HK-2 (cell line): Measurements from ENCODE around the gene HMCN1.

Experiments used
- DNase-seq: peaks from one replicate; pipeline ENCODE4 v3.0.0-alpha.2; 2018; ENCODE audit not compliant: unreplicated experiment

Gene HMCN1

DNA sequence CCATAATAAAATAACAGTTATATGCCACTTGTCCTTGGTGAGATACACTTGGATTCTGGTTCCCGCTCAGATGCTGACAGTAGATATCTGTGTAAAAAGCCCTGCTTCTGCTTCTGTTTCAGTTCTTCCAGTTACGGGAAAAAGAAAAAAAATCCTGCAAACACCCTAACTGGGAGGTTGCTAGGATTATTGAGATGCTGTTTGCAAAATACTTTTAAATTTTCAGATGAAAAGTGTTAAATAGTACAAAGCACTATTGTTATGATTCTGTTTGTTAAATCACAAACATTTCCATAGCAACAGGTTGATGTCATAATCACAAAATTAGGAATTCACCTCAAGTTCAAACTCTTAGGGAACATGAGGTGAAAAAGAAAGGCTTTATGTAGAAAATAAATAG, 232.3 kb downstream of the HMCN1 start:
- DNase-seq, result no peak

DNA sequence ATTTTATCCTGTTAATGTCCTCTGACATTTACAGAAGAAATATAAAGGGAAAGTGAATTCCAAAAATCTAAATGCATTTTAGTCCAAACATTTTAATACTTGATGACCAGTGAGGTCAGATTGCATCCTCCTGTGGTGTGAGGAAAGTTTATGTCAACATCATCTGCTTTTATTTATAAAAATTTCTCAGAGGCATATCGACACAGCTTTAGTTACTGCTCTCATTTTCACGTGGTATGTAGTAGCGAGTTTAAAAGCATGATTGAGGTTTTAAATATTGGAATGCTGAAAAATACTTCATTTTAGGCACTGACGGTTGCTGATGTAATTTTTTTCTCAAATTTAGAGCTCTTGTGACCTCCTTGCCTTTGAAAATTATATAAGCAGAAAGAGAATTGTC, 234.8 kb downstream of the HMCN1 start:
- no peak for DNase-seq

DNA sequence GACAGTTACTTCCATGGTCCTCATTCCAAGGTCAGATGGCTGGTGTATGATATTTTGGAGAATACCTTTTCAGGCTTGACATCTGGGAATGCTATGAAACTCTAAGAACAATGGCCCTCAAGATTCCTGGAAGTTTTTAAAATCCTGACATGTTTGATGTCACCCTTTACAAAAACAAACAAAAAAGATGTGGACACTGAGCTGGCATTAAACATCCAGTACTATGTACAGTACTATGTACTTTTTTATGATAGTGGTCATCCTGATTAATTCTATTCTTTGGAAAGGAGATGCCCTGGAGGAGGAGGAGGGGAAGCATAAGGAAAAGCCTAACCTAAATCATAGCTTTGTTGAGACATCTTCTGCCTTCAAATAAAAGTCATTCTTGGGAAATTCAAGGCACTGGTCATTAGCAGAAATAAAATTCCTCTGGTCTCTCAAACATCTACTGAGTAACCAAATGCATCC, 235.4 kb downstream of the HMCN1 start:
- no peak for DNase-seq

DNA sequence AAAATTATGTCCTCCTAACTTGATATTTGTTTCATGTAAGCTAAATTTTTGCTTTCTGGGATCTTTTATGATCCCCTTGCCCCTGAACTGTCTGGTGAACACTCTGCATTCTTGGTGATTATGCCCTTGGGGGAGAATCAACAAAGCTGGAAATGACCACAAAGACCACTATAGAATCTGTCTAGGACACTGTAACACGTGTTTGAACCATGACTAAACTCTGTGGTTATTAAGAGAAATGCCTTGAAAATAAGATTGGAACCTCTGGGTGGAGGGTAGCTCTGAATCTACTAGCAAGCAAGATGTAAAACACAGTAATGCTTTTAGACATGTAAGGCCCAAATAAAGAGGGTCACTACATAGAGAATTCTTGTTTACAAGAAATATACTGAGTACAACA, 237.5 kb downstream of the HMCN1 start:
- DNase-seq, result no peak

DNA sequence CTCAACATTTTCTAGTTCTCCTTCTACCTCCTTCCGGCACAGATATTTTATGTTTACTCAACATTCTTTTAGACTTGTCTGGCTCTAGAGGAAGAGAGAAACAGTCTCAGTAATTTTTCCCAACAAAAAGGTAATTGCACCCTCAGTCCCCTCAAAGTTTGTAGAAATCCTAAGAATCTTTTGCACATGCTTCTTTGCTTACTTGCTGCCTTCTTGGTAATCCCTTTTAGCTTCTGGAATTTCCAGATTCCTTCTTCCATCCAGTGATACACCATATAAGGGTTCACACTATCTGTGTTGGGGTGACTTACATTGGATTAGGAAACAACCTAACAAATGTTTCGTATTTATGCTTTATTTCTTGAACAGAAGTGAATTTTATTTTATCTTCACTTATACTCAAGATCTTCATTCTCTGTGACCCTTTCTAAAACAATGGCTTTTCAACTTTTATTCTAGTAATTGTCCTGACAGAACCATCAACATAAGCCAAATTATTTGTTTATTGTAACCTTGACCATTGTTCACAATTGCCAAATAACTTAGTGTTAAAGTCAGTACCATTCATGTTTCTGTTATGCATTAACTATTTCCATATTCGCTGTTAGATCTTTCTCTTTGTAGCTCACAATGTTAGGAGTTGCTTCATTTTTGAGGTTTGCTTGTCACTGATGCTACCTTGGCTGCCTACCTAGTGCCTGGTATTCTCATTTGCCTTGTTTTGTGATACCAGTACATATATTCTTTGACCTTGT, 238.1 kb downstream of the HMCN1 start:
- no peak for DNase-seq

DNA sequence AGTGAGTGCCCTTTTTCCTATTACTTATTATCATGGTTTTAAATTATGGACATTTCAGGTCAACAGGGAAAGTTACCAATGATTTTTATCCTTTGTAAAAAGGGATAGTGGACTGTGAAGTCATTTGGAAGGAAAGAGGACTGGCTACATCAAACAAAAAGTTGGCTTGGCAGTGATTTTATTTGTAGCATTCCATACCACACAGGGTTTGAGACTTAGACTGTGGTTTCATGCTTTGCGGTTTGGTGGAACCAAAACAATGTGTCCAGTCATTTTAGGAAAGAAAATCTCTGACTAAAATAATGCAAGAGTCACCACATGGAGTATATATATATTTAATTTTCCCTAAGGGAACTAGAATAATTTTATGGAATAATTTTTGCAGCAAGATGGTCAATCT, 239.5 kb downstream of the HMCN1 start:
- peak; percentile 38 for DNase-seq

DNA sequence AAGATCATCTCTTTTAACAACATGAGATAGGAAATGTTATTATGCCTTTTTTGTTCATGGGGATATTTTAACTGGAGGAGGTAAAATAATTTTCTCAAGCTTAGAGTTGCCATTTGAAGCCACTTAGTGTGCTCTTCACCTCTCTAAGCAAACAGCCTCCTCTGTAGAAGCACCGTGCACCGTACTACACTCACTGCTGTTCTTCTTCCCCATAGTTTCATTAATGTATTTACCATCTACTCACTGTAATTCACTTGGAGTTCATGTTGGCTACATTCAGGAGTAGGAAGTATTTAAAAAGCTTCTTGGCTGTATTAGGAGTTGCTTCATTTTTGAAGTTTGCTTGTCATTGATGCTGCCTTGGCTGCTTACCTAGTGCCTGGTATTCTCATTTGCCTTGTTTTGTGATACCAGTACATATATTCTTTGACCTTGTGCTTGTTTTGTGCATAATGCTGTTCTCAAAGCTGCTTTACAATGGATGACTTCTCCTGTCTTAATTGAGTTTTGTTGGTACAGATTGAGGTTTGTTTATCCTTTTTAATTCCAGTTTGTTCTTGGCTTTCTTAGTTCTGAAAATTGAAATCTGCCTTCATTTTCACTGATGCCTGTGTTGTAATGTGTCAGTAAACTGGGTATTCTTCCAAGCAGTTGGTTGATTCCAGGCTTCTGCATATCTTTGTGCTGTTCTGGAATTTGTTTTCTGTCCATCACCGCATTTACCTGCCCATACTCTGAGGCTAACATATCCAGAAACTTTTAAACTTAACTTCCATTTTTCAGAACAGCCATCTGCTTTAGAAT, 240.4 kb downstream of the HMCN1 start:
- DNase-seq, result no peak

DNA sequence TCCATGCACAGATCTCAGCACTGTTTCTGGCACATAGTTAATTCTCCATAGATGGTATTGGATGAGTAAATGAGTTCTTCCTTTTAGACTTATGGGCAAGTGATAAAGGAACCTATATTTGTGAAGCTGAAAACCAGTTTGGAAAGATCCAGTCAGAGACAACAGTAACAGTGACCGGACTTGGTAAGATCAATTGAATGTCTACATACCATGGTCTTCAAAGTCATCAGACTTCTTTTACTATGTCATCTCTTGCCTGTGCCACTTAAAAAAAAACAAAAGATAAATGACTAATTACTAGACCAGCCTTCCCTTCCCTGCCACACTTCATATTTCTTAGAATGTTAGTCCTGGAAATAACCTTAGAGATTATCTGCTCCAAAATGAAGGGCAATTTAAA, 246.7 kb downstream of the HMCN1 start:
- DNase-seq, result no peak

DNA sequence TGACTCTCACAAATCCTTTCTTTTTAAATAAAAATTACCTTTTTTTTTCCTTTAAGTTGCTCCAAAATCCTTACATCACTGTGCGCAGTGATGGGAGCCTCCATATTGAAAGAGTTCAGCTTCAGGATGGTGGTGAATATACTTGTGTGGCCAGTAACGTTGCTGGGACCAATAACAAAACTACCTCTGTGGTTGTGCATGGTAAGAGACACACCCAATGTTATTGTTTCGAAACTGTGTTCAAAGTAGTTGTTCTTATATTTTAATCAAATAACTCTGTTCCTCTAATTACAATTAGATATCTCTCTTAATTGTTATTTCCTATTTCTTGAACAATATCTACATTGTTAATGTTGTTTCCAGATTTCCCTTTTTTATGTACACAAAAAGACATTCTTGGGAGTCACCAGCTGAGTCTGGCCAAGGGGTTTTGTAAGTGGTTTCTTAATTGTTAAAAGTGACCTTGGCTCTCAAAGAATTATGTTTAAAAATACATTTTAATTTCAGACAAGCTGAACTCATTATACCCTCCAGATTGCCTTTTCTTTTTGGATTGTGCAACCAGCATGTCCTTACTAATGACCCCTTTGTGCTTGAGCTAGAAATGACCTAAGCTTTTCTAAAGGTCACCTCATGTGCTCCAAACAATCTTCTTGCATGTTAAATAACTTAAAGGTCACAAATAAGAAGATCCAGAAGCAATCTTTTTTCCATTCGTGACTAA, 250.1 kb downstream of the HMCN1 start:
- DNase-seq, result no peak

DNA sequence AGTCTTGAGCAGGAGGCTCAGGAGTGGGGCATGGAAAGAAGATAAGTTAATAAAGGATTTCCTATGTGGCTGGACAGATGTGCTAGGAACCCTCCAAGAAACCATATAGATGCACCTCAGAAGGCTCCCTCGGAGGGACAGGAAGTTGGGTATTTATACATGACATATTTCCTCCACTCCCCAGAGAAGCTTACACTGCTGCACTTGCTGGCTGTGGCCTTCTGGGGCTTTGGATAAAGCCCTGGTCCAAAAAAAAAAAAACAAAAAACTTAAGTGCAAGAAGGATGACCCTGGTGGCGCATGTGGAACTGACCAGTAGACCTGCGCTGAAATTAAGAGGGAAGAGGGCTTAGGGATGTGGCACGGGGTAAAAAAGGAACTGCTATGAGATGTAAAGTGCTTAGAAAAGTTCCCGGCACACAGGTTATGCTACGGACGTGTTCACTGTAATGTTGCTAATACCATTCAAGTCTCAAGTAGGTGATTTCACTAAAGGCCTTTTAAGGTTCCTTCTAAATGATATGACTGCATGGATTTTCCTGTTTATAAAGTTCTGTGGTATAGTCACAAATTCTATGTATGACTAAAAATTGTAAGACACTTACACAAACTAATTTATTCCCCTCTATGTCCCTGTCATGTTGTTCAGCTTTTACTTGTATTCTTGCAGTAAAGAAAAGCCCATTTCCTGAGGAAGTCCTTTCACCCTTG, 253.6 kb downstream of the HMCN1 start:
- no peak for DNase-seq

DNA sequence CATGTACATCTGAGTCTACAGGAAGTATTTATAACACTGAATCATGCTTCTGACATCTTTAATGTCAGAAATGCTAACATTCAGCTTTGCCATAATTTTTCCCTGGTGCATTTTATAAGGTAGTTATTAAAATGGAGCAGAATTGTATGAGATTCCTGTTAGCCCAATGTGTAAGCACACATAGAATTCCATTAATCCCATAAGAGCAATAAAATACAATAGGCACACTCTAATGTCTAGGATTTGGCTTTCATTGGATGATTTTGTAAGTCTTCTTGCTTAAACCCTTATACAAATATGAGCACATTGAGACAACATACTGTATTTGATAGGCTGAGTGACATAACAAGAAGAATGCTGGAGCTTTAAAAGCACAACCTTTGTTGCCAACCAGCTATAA, 256.4 kb downstream of the HMCN1 start:
- DNase-seq, result no peak

DNA sequence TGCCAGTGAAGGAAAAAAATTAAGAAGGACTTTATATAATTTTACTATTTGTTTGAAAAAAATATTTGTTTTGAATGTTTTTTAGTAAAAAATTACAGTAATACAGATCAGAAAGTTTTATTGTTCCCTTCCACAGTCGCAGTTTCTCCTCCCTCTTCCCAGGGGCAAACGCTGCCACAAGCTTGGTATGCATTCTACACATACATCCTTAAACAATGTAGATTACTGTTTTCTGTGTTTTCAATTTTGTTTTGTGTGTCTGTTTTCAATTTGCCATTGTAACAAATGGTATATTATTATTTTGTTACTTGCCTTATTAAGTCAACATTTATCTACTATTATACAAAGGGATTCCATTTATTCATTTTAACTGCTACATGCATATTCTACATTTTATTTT, 257.1 kb downstream of the HMCN1 start:
- no peak for DNase-seq

DNA sequence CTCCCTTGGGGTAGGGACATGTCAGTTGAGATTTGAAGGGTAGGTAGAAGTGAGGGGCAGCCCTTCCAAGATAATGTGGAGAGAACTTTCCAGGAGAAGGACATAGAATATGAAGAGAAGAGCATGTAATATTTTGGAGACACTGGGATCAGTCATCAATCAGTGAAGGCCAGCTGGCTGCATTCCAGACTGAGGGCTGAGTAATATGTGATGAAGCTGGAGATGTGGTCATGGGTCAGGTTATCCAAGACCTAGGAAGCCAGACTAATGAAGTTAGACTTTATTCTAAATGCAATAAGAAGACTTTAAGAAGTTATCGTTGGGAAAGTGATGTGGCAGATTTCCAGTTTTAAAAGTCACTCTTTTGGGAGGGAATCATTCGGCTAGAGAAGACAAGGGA, 262.0 kb downstream of the HMCN1 start:
- DNase-seq, result peak; percentile 60

DNA sequence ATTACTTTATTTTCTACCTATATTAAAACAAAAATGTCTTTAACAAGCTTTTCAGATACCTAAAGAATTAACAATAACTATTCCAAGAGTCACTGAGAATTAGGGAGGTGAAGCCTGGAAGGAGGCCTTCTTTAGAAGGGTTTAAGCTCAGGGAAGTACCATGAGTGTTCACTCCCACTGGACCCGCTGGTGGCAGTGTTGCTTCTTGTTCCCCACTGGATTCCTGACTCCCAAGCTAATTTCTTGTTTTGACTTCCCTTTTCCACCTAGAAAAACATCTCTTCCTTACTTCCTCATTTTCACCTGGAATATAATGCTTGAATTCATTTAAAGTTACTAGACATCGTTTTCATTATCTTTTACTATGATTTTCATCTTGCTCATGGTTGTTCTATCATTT, 264.2 kb downstream of the HMCN1 start:
- DNase-seq, result no peak

DNA sequence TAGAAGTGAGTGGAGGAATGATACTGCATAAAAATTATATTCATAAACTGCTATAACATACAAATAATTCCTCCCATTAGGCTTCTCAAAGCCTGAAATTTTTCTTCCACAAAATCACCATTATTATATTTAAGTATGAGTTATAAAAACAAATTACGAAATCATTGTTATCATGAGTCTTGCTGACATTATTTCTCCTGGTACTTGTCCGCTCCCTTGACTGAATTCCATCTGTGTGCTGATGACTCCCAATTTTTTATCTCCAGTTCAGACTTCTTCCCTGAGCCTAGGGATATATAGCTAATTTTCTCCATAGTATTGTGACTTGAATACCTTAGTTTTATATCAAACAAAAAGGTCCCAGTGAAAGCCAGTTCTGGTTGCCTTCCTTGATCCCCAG, 268.2 kb downstream of the HMCN1 start:
- DNase-seq, result no peak

DNA sequence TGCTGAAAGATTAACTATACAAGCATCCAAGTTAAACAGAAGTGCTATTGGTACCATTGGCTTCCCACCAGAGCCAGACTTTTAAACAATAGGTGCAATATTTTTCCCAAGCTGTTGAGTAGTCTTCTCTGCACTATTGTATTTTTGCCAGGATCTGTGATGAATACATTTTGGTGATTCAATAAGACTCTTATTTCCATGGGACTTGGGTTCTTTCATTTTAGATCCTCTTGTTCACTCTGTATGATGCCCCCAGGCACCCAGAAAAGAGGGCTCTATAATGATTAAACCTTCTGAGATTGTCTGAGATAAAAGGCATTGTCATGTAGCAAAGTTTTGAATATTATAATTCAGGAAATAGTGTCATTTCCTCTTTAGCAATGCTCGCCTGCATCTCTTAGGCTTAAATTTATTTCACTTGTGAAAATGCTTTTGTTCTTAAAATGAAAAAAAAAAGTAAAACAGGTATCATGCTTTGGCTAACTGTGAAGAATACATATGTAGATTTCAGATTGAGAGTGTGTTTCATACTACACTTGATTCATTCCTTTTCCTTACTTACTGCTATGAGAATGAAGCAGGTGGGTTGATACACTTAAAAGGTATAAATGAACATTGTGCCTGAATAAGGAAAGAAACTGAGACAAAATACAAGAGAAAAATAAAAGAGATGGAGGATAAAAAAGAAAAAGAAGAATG, 275.0 kb downstream of the HMCN1 start:
- no peak for DNase-seq

DNA sequence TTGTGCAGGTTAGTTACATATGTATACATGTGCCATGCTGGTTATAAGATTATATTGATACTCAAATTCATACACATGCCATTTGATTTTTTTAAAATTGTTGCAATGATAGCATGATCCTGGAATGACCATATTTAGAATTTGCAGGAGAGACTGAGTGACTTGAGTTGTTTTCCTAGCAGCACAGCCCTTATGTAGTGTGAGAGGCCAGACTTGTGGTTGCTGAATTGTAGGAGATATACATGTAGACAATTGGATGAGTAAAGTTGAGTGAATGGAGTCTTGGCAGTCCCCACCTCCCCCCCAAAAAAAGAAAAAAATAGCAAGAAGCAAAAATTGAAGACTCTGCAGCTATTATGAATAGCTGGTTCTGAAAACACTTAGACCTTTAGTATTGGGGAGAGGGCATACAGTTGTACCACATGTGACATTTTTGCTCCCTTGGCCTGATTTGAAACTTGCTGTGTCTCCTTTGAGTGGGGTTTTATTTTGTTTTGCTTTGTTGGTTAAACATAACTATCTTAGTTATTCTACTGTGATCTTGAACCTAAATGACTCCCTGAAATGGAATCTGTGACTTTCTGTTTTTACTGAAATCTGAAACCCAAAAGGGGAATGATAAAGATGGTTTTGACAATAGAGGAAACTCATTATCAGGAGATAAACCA, 280.3 kb downstream of the HMCN1 start:
- DNase-seq, result no peak

DNA sequence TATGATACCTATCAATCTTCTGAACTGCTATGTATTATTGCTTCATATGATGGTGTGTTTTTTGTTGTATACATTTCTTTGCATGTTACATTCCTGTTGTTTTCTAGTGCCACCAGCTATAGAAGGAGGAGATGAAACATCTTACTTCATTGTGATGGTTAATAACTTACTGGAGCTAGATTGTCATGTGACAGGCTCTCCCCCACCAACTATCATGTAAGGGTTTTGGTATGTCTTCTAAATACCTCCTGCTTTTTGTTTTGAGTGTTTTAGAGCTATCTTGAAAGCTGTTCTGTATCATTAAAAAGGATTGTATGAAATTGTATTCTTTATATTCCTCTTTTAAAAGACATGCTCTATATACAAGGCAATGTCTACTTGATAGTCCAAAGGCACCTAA, 282.7 kb downstream of the HMCN1 start:
- no peak for DNase-seq

DNA sequence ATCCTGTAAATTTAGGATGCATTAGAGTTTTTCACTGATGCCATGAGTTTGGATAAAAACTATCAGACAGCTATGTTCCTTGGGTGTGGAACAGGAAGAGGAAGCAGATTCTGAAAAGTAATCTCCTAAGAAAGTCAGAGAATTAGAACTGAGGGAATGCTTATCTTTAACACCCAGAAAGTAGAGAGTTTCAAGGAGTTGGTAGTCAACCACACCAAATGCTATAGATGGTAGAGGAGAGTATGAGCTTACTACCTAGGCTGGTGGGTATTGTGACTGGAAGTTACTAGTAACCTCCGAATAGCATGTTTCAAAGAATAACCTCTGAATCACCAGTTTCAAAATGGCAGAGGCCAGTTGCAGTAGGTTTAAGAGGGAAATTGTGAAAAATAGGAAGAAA, 288.0 kb downstream of the HMCN1 start:
- DNase-seq, result no peak

DNA sequence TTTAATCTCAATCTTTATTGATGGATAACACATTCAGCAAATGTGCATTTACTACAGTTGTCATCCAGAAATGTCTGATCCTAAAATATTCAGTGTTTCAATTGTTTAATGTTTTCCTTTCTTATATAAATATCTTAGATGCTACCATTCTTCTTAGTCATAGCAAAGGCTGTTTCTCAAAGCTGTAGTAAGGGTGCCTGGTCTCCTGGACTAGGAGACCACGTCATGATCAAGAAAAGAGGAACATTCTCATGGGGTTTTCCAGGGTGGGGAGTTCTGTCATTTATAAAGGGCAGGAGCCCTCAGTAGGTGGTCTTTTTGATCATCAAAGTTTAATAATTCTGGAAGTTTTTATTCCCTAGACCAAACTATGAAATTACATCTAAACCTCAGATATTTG, 292.8 kb downstream of the HMCN1 start:
- no peak for DNase-seq

DNA sequence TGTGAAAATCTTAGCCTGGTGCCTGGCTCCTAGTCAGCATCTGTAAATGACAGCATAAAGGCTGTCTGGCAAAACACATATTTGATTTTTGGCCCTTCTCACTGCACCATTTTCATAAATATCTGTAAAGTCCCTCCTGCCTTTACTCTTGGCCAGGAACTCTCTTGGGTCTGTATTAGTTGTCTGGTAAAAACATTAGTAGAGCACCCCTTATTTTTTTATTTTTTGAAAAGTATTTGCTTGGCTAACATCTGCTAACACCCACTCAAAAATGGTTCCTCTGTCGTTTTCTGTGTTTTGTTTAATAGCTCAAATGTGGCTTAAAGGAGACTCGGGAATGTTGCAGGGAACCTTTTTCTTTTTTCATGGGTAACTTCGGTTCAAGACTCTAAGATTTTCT, 293.4 kb downstream of the HMCN1 start:
- DNase-seq, result no peak
